ENCODE results near the gene MUC13. TPM values are rescaled to one million over a fixed set of nuclear protein-coding genes. Genes with fewer than 3 reads are reported as not detected.
A peak's percentile ranks its signal among the peaks of the same experiment; 100 is the strongest.

The MUC13 gene
- total RNA-seq, 1 experiment from 2014 or later = not detected

GRCh38 chr3:124884474-124885101 lies 50.0 kb downstream of the MUC13 start:
- H3K4me3 Mint-ChIP-seq = peak overlapping the region; percentile 87 to 90
- H3K4me2 ChIP-seq (ENCODE audit: insufficient read depth, insufficient read length, low read length) = no peak overlapping the region

More at GRCh38 chr3:124884474-124885101, 50.0 kb downstream of the MUC13 start:
- H4K91ac ChIP-seq (ENCODE audit: insufficient read length, low read depth, low read length) = no peak overlapping the region
- H3K9ac ChIP-seq (ENCODE audit: extremely low read depth, insufficient read length, low read length) = no peak overlapping the region
- no peak overlapping the region for H2BK20ac ChIP-seq (ENCODE audit: low read depth, low read length, poor library complexity, severe bottlenecking)
- no peak overlapping the region for H2BK120ac ChIP-seq (ENCODE audit: low read depth, low read length, poor library complexity, severe bottlenecking)
- no peak overlapping the region for H2AFZ ChIP-seq (ENCODE audit: low read length)
- no peak overlapping the region for H4K8ac ChIP-seq (replicated peaks; ENCODE audit: insufficient read length, low read depth, low read length)
- no peak overlapping the region for H3K14ac ChIP-seq (ENCODE audit: insufficient read depth, low read length)
- H3K18ac ChIP-seq (ENCODE audit: insufficient read length, low read depth, low read length) = no peak overlapping the region
- no peak overlapping the region for H2AK5ac ChIP-seq (ENCODE audit: insufficient read length, low read length)
- no peak overlapping the region for H2BK12ac ChIP-seq (ENCODE audit: insufficient read length, low read depth, low read length)
- peaks cover 8 to 18% (median 10%) of the 10 kb centered on the region in 3 experiments; a peak in 6 of 7 replicates for H3K36me3 Mint-ChIP-seq (ENCODE audit: insufficient read depth in 1 of 3, low read depth in 3 of 3)
- no peaks in the 10 kb centered on the region; the same call in 1 of the 2 replicates for H3K27me3 Mint-ChIP-seq (ENCODE audit: low read depth)
- no peak overlapping the region for H3K4ac ChIP-seq (ENCODE audit: low read depth, low read length)
- H3K4me1 Mint-ChIP-seq = peaks cover 64 to 66% of the 10 kb centered on the region in 2 experiments
- H3K4me1 ChIP-seq (ENCODE audit: insufficient read depth, low read length) = peaks cover 24% of the 10 kb centered on the region
- peaks cover 14% of the 10 kb centered on the region for H3K23me2 ChIP-seq (ENCODE audit: insufficient read length, low read depth, low read length, poor library complexity, severe bottlenecking)
- no peak overlapping the region for H3K23ac ChIP-seq (ENCODE audit: insufficient read length, low read depth, low read length)
- H3K27me3 ChIP-seq (ENCODE audit: insufficient read depth, low read length) = no peaks in the 10 kb centered on the region
- H2BK15ac ChIP-seq (ENCODE audit: low read depth, low read length) = no peak overlapping the region
- H3K27ac ChIP-seq (ENCODE audit: insufficient read length, low read depth, low read length) = no peak overlapping the region
- no peaks in the 10 kb centered on the region for H4K20me1 ChIP-seq (ENCODE audit: control insufficient read depth, insufficient read depth, insufficient read length)
- no CpG with 5 or more reads among the region's 7 CpGs for WGBS (ENCODE audit: extremely low coverage, insufficient read length, low lambda C conversion rate)
- H3T11ph ChIP-seq (ENCODE audit: low read length) = no peak overlapping the region
- H3K79me2 ChIP-seq (ENCODE audit: insufficient read depth, low read length) = peaks cover 29% of the 10 kb centered on the region; the same call in 1 of the 2 replicates
- no peak overlapping the region for H4K5ac ChIP-seq (ENCODE audit: insufficient read length, low read depth, low read length)
- peak overlapping the region in 2 of 3 experiments; percentile 76 to 97; a peak in 3 of 7 replicates for H3K27ac Mint-ChIP-seq
- DNase-seq = no peak
- H3K9me3 Mint-ChIP-seq = no peaks in the 10 kb centered on the region; a peak in 1 of 5 replicates
- no peak overlapping the region for H3K56ac ChIP-seq (ENCODE audit: insufficient read length, low read depth, low read length)
- no peak for TF ChIP-seq CTCF (conservative IDR thresholded peaks at IDR 0.05)
- no peaks in the 10 kb centered on the region for H3K9me3 ChIP-seq (ENCODE audit: control insufficient read depth, low read depth, low read length)
- peaks cover 8% of the 10 kb centered on the region for H3K79me1 ChIP-seq (ENCODE audit: insufficient read depth, low read depth, low read length, poor library complexity, severe bottlenecking)
- no peak overlapping the region for H2BK5ac ChIP-seq (ENCODE audit: insufficient read length, low read length)
